Measurements from ENCODE around the gene NRDE2.

GRCh38 chr14:90299408-90299807 lies 32.3 kb downstream of the NRDE2 start:
- no peak for TF ChIP-seq CTCF (IDR thresholded peaks at IDR 0.05; ENCODE audit: insufficient read depth, low read length, poor library complexity, severe bottlenecking)
- no peak for TF ChIP-seq EZH2phosphoT487 (conservative IDR thresholded peaks at IDR 0.05; ENCODE audit: low read length)
